HG03039 (cell line): ENCODE data around the gene DIRAS2.

Experiments used
- ATAC-seq: cut with Tn5 transposase; IDR thresholded peaks from one replicate; pipeline ENCODE4 v1.9.1; 2021; ENCODE audit warnings: mild to moderate bottlenecking, moderate library complexity; ENCODE audit not compliant: unreplicated experiment

Gene DIRAS2

GRCh38 chr9:90613502-90613901, 29.1 kb downstream of the DIRAS2 start:
- no peak for ATAC-seq

- ATAC-seq = no peak
Measured at GRCh38 chr9:90612957-90613356, 29.7 kb downstream of the DIRAS2 start.

GRCh38 chr9:90611568-90611967, 31.1 kb downstream of the DIRAS2 start:
- no peak for ATAC-seq

- no peak for ATAC-seq
Measured at GRCh38 chr9:90611121-90611520, 31.5 kb downstream of the DIRAS2 start.

GRCh38 chr9:90607701-90608516, 34.7 kb downstream of the DIRAS2 start:
- no peak for ATAC-seq

- no peak for ATAC-seq
Measured at GRCh38 chr9:90600029-90600428, 42.6 kb downstream of the DIRAS2 start.

GRCh38 chr9:90598191-90598590, 44.4 kb downstream of the DIRAS2 start:
- ATAC-seq = no peak

- ATAC-seq = no peak
Measured at GRCh38 chr9:90593646-90594045, 49.0 kb downstream of the DIRAS2 start.

- no peak for ATAC-seq
Measured at GRCh38 chr9:90580576-90580975, 62.0 kb downstream of the DIRAS2 start.

- no peak for ATAC-seq
Measured at GRCh38 chr9:90579181-90579580, 63.4 kb downstream of the DIRAS2 start.

GRCh38 chr9:90578126-90578815, 64.4 kb downstream of the DIRAS2 start:
- no peak for ATAC-seq

- no peak for ATAC-seq
Measured at GRCh38 chr9:90569511-90569910, 73.1 kb downstream of the DIRAS2 start.

- ATAC-seq = no peak
Measured at GRCh38 chr9:90568667-90569066, 74.0 kb downstream of the DIRAS2 start.

GRCh38 chr9:90562229-90562628, 80.4 kb downstream of the DIRAS2 start:
- no peak for ATAC-seq
